ENCODE data around the gene HNF1A.

The HNF1A gene

DNA sequence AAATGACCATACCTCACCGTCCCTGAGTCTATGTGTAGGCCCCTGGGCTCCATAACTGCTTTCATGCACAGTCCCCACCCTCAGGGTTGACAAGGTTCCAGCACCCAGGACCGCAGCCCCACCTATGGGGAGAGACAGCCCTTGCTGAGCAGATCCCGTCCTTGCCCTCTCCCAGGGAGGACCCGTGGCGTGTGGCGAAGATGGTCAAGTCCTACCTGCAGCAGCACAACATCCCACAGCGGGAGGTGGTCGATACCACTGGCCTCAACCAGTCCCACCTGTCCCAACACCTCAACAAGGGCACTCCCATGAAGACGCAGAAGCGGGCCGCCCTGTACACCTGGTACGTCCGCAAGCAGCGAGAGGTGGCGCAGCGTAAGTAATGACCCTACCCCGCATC is 10.3 kb downstream of the HNF1A start:
- no peak for DNase-seq (ENCODE audit: low read depth)

DNA sequence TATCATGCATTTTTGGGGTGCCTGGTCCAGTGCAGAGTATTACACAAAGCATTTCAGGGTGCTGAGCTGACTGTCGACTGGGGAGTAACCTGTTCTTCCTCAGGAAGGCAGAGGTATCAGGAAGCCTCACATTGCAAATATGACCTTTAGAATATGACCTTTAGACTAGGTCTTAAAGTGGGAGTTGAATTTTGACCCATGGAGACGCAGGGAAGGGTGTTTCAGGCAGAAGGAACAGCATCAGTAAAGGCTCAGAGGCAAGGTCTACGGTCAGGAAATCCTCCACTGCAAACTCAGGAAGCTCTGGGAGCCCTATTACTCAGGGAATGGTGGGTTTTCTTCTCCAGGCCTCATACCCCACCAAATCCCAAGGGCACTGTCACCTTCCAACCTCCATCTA is 11.3 kb downstream of the HNF1A start:
- DNase-seq (ENCODE audit: low read depth) = no peak

DNA sequence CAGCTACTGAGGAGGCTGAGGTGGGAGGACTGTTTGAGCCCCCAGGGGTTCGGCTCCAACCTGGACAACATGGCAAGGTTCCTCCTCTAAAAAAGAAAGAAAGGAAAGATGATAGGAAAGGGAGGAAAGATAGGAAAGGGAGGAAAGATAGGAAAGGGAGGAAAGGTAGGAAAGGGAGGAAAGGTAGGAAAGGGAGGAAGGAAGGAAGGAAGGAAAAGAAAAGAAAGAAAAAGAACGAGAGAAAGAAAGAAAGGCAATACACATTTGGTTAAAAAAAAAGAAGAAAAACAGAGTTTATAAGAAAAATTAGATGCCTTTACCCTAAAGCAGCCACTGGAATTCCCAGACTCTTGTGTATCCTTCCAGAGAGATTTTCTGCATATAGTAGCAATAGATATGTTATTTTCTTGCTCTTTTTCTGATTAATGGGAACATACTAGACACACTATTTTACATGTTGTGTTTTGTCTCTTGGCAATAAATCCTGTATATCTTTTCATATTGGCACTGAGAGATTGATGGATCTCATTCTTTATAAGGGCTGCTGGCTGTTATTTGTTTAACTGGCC is 12.2 kb downstream of the HNF1A start:
- DNase-seq (ENCODE audit: low read depth) = no peak

DNA sequence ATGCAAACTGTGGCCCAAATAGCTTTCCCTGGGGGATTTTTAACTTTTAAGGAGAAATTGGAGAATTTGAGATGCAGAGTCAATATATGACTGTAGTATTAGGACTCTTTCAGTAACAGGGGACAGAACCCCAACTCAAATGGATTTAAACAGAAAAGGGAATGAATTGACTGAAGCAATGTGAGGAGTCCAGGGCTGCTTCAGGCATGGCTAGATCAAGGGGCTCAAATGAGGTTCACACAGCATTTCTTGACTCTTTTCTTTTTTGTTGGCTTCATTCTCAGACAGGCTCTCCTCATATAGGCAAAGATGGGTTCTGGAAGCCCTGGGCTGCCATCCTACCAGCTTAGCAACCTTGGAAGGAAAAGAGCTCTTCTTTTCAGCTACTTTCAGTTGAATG is 13.6 kb downstream of the HNF1A start:
- no peak for DNase-seq (ENCODE audit: low read depth)

DNA sequence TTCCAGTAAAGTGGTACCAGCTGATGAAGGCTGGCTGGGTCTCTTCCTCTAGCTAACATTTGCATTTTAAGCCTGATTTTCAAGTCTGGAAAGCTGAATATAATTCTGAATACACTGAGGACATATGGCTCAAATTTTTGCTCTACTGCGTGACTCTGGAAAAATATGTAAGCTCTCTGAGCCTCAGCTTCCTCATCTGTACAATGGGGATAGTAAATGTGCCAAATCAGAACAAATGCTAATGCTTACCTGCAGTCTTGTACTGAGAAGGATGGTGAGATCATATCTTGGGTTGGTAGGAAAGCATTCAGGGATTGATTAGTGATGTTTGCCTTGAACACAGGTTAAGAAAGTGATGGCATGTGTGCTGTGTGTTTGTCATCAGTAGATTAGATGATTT is 14.6 kb downstream of the HNF1A start:
- DNase-seq (ENCODE audit: low read depth) = no peak

DNA sequence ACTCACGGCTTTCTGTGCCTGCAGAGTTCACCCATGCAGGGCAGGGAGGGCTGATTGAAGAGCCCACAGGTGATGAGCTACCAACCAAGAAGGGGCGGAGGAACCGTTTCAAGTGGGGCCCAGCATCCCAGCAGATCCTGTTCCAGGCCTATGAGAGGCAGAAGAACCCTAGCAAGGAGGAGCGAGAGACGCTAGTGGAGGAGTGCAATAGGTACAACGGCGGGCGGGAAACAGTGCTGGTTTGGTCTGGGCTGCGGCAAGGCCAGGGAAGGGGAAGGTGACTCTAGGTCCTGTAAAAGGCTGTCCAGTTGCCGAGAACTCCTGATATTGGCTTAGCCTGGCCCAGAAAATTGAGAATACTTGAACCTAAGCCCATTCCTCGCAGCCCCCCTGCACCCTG is 15.2 kb downstream of the HNF1A start:
- no peak for DNase-seq (ENCODE audit: low read depth)

DNA sequence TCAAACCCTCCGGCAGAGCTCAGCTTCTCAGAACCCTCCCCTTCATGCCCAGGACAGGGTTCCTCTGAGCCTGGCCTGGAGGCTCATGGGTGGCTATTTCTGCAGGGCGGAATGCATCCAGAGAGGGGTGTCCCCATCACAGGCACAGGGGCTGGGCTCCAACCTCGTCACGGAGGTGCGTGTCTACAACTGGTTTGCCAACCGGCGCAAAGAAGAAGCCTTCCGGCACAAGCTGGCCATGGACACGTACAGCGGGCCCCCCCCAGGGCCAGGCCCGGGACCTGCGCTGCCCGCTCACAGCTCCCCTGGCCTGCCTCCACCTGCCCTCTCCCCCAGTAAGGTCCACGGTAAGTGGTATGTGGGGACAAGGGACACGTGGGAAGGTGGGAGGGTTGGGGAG is 15.7 kb downstream of the HNF1A start:
- DNase-seq (ENCODE audit: low read depth) = no peak

DNA sequence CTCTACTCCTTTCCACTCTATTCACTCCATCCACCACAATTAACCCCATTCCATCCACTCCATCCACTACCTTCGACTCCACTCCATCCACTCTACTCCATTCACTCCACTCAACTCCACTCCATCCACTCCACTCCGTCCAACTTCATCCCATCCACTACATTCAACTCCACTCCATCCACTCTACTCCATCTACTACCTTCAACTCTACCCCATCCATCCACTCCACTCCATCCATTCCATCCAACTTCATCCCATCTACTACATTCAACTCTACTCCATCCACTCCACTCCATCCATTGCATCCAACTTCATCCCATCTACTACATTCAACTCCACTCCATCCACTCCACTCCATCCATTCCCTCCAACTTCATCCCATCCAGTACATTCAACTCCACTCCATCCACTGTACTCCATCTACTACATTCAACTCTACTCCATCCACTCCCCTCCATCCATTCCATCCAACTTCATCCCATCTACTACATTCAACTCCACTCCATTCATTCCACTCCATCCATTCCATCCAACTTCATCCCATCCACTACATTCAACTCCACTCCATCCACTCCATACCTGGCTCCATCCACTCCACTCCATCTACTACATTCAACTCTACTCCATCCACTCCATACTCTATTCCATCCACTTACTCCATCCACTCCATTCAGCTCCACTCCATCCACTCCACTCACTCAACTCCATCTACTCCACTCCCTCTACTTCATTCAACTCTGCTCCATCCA is 16.4 kb downstream of the HNF1A start:
- DNase-seq (ENCODE audit: low read depth) = no peak

DNA sequence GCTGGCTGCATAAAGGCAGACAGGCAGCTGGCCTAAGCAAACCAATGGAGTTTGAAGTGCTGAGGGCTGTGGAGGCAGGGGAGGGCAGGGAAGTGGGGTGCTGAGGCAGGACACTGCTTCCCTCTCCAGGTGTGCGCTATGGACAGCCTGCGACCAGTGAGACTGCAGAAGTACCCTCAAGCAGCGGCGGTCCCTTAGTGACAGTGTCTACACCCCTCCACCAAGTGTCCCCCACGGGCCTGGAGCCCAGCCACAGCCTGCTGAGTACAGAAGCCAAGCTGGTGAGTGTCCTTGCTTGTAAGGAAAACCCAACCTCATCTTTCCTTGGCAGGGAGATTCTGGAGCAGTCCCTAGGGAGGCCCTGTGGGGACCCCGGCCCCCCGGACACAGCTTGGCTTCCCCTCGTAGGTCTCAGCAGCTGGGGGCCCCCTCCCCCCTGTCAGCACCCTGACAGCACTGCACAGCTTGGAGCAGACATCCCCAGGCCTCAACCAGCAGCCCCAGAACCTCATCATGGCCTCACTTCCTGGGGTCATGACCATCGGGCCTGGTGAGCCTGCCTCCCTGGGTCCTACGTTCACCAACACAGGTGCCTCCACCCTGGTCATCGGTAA is 17.9 kb downstream of the HNF1A start:
- no peak for DNase-seq (ENCODE audit: low read depth)

DNA sequence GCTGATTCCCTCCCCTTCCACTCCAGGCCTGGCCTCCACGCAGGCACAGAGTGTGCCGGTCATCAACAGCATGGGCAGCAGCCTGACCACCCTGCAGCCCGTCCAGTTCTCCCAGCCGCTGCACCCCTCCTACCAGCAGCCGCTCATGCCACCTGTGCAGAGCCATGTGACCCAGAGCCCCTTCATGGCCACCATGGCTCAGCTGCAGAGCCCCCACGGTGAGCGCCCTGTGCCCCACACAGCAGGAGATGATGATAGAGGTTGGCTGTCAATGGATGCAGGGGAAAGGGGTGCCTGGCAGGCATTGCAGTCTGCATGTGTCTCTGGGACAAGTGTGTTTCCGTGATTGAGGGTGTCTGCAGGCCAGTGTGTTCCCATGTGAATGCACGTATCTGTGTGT is 19.1 kb downstream of the HNF1A start:
- DNase-seq (ENCODE audit: low read depth) = no peak

DNA sequence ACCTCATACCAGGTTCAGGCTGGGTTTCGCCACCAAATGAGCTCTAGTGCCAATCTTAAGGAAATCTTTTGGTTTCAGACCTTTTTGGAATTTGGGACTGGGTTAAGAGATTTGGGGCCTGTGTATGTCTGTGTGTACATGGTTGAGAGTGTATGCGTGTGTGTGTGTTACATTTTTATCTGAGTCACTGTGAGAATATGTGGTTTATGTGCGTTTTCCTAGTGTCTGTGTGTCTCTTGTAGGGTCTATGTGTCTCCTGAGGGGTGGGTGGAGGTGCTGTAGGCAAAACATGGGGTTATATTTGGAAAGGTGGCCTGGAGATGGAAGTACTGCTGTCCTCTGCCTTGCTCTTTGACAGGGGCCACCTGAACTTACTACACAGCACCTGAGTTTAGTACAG is 20.1 kb downstream of the HNF1A start:
- no peak for DNase-seq (ENCODE audit: low read depth)

DNA sequence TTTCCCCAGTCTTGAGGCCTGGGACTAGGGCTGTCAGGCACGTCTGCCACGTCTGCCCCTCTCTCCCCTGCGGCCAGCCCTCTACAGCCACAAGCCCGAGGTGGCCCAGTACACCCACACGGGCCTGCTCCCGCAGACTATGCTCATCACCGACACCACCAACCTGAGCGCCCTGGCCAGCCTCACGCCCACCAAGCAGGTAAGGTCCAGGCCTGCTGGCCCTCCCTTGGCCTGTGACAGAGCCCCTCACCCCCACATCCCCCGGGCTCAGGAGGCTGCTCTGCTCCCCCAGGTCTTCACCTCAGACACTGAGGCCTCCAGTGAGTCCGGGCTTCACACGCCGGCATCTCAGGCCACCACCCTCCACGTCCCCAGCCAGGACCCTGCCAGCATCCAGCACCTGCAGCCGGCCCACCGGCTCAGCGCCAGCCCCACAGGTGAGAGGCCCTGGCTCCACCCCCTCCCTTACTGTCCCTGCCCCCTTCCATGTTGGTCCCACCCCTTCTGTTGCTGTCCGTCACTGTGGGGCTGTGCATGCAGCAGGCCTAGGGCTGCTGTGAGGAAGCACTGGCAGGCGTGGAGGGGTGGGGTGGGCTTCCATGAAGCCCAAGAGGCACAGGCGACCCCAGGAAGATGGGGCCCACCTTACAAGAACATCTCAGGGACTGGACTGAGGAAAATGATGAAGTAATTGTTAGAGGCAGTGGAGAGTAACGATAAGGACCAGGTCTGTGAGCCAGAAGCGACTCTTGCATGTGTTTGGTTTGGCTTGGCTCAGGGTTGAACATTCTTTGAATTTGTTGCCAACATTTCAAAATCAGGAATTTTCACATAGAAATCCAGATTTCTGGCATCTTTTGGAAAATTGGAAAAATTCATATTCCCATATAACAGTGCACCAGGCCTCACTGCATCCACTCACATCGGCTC is 21.1 kb downstream of the HNF1A start:
- no peak for DNase-seq (ENCODE audit: low read depth)

DNA sequence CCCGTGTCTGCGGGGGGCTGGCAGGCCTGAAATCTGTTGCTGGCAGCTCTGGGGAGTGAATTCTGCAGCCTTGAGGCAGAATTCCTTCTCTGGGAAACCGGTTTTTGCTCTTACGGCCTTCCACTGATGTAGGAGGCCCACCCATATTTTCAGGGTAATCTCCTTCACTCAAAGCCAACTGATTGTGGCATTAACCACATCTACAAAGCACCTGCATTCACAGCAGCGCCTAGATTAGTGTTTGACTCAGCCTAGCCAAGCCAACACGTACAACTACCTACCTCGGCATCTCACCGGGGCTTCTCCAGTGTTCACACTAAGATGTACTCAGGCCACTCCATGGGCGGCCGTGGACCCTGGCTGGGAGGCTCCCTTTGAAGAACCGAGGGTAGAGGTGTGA is 22.2 kb downstream of the HNF1A start:
- no peak for DNase-seq (ENCODE audit: low read depth)

DNA sequence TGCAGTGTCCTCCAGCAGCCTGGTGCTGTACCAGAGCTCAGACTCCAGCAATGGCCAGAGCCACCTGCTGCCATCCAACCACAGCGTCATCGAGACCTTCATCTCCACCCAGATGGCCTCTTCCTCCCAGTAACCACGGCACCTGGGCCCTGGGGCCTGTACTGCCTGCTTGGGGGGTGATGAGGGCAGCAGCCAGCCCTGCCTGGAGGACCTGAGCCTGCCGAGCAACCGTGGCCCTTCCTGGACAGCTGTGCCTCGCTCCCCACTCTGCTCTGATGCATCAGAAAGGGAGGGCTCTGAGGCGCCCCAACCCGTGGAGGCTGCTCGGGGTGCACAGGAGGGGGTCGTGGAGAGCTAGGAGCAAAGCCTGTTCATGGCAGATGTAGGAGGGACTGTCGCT is 22.7 kb downstream of the HNF1A start:
- no peak for DNase-seq (ENCODE audit: low read depth)

DNA sequence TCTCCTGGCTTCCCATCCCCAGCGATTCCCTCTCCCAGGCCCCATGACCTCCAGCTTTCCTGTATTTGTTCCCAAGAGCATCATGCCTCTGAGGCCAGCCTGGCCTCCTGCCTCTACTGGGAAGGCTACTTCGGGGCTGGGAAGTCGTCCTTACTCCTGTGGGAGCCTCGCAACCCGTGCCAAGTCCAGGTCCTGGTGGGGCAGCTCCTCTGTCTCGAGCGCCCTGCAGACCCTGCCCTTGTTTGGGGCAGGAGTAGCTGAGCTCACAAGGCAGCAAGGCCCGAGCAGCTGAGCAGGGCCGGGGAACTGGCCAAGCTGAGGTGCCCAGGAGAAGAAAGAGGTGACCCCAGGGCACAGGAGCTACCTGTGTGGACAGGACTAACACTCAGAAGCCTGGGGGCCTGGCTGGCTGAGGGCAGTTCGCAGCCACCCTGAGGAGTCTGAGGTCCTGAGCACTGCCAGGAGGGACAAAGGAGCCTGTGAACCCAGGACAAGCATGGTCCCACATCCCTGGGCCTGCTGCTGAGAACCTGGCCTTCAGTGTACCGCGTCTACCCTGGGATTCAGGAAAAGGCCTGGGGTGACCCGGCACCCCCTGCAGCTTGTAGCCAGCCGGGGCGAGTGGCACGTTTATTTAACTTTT is 23.6 kb downstream of the HNF1A start:
- DNase-seq (ENCODE audit: low read depth) = no peak

DNA sequence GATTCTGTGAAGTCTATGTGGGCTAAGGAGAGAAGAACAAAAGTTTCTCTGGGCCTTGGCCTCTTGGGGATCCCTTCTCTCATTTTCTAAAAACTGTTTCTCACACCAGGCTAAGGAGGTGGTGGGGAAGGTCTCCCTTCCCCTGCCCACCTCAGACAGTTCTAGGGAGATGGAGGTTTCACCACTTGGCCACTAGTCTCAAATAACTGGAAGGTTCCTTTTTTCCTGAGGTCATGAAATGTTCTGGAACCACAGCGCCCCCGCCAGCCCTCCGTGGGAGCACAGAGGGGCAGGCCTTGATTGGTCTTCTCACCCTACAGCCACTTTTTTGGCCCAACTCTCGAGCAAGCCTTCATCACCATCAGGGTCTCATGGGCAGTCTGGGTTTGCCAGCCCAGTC is 25.3 kb downstream of the HNF1A start:
- no peak for DNase-seq (ENCODE audit: low read depth)

DNA sequence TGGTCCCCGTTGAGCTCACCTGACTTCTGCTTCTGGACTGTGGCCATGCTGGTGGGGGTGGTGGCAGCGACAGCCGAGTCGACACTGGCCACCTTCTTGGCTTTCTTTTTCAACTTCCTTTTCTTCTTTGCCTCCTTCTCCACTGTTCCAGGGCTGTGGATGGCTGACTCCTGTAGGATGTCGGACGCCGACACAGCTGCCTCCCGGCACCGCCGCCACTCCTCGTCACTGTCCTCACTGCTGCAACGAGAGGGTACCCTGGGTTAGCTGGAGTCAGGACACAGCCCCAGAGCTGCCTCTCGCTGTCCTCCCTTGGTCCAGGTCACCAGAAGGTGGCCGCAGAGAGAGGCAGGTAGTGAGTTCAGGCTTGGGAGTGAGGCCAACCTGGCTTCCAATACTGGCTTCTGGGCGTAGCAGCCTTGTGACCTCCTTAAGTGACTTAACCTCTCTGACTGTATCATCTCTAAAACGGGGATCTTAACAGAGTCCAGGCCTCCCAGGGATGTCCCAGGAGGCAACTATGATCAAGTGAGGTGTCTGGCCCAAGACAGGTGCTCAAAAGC is 26.0 kb downstream of the HNF1A start:
- DNase-seq (ENCODE audit: low read depth) = no peak

DNA sequence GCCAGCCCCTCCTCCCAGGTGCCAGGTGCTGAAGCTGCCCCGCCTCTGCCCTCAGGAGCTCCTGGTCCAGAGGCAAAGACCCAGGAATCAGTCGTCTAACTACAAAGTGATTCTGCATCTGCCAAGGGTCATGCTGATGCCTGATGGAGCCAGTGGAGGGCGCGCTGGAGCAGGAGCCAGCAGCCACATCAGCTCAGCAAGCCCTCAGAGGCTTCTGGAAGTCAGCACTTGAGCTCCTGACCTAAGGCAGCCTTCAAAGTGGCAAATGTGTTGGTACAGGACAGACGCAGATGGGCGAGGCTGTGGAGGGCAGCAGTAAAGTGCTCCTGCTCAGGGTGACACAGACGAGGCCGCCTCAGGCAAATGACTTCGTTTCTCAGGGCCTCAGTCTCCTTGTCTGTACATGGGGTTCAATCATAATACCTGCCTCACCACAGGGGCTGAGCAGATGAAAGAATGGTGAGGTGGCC is 27.0 kb downstream of the HNF1A start:
- peak; percentile 36 for DNase-seq (ENCODE audit: low read depth)

DNA sequence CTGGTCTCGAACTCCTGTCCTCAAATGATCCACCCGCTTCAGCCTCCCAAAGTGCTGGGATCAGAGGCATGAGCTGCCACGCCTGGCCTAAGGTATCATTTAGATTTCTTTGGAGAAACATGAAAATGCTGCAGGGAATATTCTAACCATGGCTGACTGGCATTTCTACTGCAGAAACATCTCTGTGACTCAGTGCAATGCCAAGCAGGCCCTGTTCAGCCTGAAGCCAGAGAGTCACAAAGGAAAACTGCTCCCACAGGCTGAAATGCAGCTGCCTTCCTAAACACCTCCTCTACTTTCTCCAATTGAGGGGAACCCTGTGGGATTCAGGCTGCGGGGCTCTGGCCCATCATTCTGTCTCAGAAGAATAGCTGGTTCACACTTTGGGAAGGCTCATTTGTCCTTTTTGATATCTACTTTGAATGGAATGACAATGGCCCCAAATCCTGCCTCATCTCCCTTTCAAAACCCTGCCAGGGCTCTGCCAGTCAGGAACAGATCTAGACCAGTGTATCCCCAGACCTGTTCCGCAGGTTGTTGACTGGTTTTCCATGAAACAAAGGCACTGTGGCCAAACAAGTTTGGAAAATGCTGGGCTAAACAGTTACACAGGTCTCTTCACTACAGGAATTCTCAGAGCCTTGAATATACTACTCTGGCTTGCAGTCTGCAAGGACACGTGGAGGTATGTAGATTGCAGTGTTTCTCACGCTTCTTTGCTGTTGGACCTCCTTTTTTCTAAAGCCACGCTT is 30.2 kb downstream of the HNF1A start:
- no peak for DNase-seq (ENCODE audit: low read depth)

DNA sequence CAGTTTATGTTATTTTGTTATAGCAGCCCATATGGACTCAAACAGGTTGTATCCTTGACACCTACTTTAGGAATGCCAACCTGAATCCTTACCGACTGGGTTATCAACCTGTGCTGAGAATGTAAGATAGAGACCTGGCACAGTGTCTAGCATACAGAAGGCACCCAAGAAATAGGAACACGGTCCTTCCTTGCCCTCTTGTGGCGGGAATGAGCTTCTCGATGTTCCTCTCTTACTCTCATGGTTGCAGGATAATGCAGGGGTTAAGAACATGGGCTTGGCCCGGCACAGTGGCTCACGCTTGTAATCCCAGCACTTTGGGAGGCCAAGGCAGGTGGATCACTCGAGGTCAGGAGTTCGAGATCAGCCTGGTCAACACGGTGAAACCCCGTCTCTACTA is 31.4 kb downstream of the HNF1A start:
- DNase-seq (ENCODE audit: low read depth) = no peak

DNA sequence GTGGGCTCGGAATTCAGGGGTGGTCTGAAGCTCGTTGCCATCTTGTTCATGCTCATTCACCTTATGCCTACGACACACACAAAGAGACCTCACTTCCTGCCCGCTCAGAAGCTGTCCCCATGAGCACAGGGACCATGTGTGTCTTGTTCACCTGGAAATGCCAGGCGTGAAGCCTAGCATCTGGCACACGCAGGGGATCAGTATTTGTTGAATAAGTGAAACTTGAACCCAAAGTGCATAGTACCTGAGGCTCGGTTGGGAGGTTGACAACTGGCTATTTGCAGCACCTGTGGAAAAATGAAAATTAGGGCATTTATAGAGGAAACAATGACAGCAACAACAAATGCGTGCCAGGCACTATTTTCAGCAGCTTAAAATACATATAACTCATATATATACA is 32.5 kb downstream of the HNF1A start:
- DNase-seq (ENCODE audit: low read depth) = no peak
